ENCODE data around the gene CDH11. TPM values are rescaled to one million over a fixed set of nuclear protein-coding genes. Genes with fewer than 3 reads are reported as not detected.

The CDH11 gene
- total RNA-seq, 1 donor from 2014 or later = 22.9 TPM

GRCh38 chr16:65023802-65024201 lies 98.1 kb downstream of the CDH11 start:
- H3K4me3 ChIP-seq (ENCODE audit: low read depth, low read length) = no peak overlapping the region
- TF ChIP-seq CTCF (conservative IDR thresholded peaks at IDR 0.05; ENCODE audit: low read depth, low read length) = no peak
- DNase-seq (ENCODE audit: low read depth) = no peak

GRCh38 chr16:65021852-65022595 lies 99.8 kb downstream of the CDH11 start:
- no peak overlapping the region for H3K4me3 ChIP-seq (ENCODE audit: low read depth, low read length)
- no peak for DNase-seq (ENCODE audit: low read depth)
- TF ChIP-seq CTCF (conservative IDR thresholded peaks at IDR 0.05; ENCODE audit: low read depth, low read length) = no peak

- no peak overlapping the region for H3K4me3 ChIP-seq (ENCODE audit: low read depth, low read length)
- DNase-seq (ENCODE audit: low read depth) = no peak
- no peak for TF ChIP-seq CTCF (conservative IDR thresholded peaks at IDR 0.05; ENCODE audit: low read depth, low read length)
Observed at GRCh38 chr16:65016754-65017153, 105.1 kb downstream of the CDH11 start.

- no peak for TF ChIP-seq CTCF (conservative IDR thresholded peaks at IDR 0.05; ENCODE audit: low read depth, low read length)
- no peak overlapping the region for H3K4me3 ChIP-seq (ENCODE audit: low read depth, low read length)
- no peak for DNase-seq (ENCODE audit: low read depth)
Observed at GRCh38 chr16:65015599-65015998, 106.3 kb downstream of the CDH11 start.

GRCh38 chr16:65012357-65012756 lies 109.5 kb downstream of the CDH11 start:
- TF ChIP-seq CTCF (conservative IDR thresholded peaks at IDR 0.05; ENCODE audit: low read depth, low read length) = no peak
- H3K4me3 ChIP-seq (ENCODE audit: low read depth, low read length) = no peak overlapping the region
- no peak for DNase-seq (ENCODE audit: low read depth)

- no peak for TF ChIP-seq CTCF (conservative IDR thresholded peaks at IDR 0.05; ENCODE audit: low read depth, low read length)
- DNase-seq (ENCODE audit: low read depth) = no peak
Observed at GRCh38 chr16:65010125-65010524, 111.7 kb downstream of the CDH11 start.

GRCh38 chr16:65005696-65006095 lies 116.2 kb downstream of the CDH11 start:
- TF ChIP-seq CTCF (conservative IDR thresholded peaks at IDR 0.05; ENCODE audit: low read depth, low read length) = no peak
- DNase-seq (ENCODE audit: low read depth) = no peak
- H3K4me3 ChIP-seq (ENCODE audit: low read depth, low read length) = no peak overlapping the region

More at GRCh38 chr16:65010125-65010524, 111.7 kb downstream of the CDH11 start:
- no peak overlapping the region for H3K4me3 ChIP-seq (ENCODE audit: low read depth, low read length)

Data from epithelial cell of proximal tubule (primary cell).